Fibroblast of mammary gland (primary cell): ENCODE measurements around the gene CALU.

Experiments used
- DNase-seq: peaks from one replicate; pipeline ENCODE4 v3.0.0-alpha.2; 2010; ENCODE audit warnings: low read depth
- H3K4me3 ChIP-seq: 2 replicates; pipeline ENCODE4 v1.5.1; 2011; ENCODE audit warnings: low read depth, mild to moderate bottlenecking, low read length, moderate library complexity; ENCODE audit not compliant: control insufficient read depth
- TF ChIP-seq, protein P1 (sequence below): conservative IDR thresholded peaks from 2 replicates; pipeline ENCODE4 v1.5.1; 2011; ENCODE audit warnings: low read depth, low read length, inconsistent platforms; ENCODE audit not compliant: control insufficient read depth, insufficient read depth

The CALU gene

DNA sequence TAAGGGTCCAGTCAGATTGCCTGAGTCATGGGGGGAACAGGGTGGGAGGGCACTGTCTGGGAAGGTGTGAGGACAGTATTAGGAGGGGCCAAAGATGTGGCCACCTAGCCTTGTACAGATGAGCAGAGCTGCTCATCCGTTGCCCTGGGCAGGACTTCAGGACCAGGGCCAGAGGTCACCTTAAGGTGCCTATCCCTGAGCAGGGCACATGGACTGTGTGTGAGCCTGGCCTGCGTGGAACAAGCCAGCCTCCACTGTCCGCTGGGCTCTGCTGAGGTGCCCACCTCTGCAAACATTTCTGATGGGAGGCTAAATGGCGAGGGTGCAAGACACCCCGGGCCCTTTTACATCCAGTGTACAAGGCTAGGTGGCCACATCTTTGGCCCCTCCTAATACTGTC, 39.8 kb downstream of the CALU start:
- no peak overlapping the region for H3K4me3 ChIP-seq
- no peak for DNase-seq
- TF ChIP-seq, protein P1, sequence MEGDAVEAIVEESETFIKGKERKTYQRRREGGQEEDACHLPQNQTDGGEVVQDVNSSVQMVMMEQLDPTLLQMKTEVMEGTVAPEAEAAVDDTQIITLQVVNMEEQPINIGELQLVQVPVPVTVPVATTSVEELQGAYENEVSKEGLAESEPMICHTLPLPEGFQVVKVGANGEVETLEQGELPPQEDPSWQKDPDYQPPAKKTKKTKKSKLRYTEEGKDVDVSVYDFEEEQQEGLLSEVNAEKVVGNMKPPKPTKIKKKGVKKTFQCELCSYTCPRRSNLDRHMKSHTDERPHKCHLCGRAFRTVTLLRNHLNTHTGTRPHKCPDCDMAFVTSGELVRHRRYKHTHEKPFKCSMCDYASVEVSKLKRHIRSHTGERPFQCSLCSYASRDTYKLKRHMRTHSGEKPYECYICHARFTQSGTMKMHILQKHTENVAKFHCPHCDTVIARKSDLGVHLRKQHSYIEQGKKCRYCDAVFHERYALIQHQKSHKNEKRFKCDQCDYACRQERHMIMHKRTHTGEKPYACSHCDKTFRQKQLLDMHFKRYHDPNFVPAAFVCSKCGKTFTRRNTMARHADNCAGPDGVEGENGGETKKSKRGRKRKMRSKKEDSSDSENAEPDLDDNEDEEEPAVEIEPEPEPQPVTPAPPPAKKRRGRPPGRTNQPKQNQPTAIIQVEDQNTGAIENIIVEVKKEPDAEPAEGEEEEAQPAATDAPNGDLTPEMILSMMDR: no peak

DNA sequence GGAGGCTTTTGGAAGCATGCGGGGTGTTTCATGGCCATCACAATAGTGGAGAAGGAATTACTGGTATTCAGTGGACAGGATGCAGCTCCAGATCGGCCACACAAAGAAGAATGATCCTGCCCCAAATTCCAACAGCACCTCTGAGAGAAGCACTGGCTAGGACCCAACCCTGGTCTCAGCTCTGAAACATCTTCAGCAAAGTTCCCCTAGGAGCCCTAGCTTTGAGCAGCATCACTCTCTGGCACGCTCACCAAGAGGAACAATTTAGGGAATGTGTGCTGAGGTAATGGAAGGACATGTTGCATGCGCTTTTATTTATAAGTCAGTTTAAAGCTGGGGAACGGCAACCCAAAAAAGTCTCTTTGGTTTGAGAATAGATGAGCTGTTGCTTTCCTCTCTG, 42.0 kb downstream of the CALU start:
- no peak overlapping the region for H3K4me3 ChIP-seq
- TF ChIP-seq, protein P1: no peak
- peak; percentile 63 for DNase-seq

DNA sequence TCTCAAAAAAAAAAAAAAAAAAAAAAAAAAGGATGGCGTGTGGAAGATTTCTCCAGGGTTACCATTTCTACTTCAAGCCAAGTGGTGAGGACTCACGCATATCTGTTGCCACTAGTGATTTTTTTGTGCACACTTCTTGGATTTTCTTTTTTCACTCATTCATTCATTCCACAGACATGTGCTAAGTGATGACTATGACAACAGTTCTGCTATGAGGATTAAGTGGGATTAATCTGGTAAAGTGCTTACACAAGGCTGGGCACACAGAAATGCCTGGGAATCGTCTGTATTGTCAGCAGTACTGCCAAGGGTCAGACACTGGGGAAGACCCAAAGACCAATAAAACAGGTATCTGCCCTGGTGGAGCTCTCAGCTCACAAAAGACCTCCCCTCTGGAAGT, 42.7 kb downstream of the CALU start:
- TF ChIP-seq, protein P1: no peak
- no peak for DNase-seq
- no peak overlapping the region for H3K4me3 ChIP-seq

DNA sequence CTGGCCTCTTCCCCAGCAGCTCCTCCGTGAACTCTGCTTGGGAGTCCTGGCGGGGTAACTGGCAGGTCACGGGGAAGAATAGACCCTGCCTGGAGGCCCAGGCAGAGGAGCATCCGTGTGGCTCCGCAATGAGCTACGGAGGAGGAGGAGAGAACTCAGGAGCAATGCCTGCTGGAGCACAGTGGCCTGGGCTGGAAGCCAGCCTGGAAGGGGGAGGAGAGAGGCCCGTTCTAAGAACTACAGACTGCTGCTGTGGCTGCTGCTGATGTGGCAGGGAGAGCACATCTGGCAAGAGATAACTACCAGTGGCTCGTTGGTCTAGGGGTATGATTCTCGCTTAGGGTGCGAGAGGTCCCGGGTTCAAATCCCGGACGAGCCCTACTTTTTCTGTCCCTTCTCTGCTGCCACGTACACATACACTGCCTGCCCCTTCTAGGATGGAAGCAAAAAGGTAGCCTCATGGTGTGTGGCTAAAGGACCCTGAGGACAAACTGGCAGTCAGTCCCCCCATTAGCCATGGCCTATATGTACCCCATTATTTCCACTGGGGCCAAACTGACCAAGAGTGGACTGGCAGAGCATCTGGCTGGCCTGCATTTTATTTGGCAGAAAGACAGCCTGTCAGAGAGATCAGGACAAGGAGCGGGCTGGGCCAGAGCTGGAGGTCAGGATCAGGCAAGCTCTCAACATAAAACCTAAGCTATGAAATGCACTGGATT, 44.1 kb downstream of the CALU start:
- TF ChIP-seq, protein P1: no peak
- DNase-seq: peak; percentile 91
- H3K4me3 ChIP-seq: peak overlapping the region; percentile 26

DNA sequence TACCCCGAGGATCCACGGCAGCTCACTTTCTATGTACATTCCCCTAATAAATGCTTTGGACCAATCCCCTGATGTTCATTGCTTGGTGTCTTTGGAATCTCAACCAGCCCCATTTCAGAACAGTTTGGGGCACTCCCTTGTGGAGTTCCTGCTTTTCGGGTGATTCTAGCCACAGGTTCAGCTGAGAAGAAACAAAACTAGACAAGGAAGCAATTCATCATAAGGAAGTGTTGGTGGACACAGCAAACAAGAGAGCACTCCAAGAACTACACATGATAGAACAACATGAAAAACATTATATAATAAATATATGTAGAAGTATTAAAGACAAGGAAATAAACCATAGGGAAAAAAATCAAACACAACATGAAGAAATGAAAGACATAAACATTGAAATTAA, 46.6 kb downstream of the CALU start:
- H3K4me3 ChIP-seq: no peak overlapping the region
- no peak for DNase-seq
- TF ChIP-seq, protein P1: no peak

DNA sequence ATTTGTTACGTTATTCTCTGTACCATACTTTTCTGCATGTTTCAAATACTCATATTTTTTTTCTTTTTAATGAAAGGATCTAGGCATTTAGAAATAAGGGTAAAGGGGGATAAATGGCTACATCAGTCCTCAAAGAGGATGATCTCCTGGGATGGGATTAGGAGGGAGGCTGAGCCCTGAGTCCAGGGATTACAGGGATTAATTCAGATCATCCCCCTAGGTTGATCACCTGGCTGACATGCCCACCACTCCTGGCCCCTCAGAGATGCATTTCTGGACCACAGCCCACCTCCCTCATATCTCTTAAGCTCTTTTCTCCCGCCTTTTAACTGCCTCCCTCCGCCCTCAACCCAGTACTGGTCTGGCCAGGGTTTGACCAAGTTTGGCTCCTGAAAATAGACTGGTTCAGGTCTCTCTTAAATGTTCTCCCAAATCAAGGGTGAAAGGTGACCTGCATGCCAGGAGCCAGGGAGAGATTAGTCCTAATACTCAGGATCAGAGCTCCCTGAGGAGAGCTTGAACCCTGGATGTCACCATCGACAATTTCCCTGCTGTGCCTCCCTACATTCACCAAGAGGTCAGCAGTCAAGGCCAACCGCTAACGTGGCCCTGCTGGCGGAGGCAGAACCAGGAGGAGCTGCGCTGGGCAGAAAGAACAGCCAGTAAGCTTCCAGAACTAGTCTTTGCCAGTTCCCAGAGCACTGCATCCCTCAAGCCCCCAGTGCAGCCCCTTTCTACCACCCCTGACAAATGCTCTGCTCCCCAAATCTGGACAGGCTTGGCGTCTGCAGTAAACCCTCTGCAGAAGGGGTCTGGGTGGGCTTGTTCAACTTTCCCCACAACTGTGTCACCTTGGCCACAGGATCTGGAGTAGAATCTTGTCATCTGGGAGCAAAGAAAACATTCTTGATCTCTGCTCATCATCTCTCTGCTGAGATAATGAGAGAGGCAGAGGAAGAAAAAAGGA, 49.6 kb downstream of the CALU start:
- no peak overlapping the region for H3K4me3 ChIP-seq
- TF ChIP-seq, protein P1: no peak
- DNase-seq: no peak
